Measurements from ENCODE around the gene SCN1B. TPM values are rescaled to one million over a fixed set of nuclear protein-coding genes. Genes with fewer than 3 reads are reported as not detected.
"Not testable (repeated sequence)": the region's sequence is repeated elsewhere in the genome, so short reads cannot be mapped to it uniquely, and the experiment has no call there.

Gene SCN1B
- total and polyA plus RNA-seq, 3 donors from 2014 or later, result 3.5 to 7.5 (median 6.6) TPM

DNA sequence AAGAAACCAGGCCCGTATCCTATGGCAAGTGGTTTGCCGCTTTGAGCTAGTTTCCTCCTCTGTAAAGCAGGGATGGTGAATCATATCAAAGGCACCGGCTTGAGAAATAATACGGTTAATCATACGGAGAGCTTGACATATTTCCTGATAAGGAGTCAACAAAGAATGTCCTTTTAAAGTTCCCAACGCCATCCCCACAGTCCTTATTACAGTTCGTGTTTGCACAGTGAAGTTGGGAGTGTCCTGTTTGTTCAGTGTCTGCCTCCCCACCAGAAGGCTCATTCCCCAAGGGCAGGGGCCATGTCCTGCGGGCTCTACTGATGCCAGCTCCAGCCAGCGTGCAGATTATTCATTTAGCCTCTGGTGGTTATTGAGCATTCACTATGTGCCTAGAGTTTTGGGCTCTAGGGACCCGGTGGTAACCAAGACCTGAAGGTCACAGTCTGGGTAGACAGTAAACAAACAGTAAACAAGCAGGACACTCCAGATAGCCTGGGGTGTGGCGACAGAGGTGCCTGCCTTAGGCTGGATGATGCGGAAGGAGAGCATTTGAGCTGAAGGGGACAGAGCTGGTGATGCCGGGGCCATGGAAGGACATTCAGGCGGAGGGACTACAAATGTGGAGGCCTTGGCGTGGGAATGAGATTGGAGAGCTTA is 23.8 kb upstream of the SCN1B start:
- no peak overlapping the region for H3K4me3 ChIP-seq
- no peaks in the 10 kb centered on the region for H3K9me3 ChIP-seq
- no peaks in the 10 kb centered on the region for H3K36me3 ChIP-seq (ENCODE audit: low read depth, missing control alignments)
- peak overlapping the region in 1 of 2 donors; percentile 10 for H3K27ac ChIP-seq
- WGBS, 2 donors, result 62 to 63% methylated on average over 15 of the region's 15 CpGs
- intact Hi-C loops (cut with DNase I; ENCODE audit: low total_unique reads), result no loop called here
- no peak for DNase-seq
- peaks cover 23% of the 10 kb centered on the region for H3K4me1 ChIP-seq
- no peaks in the 10 kb centered on the region for H3K27me3 ChIP-seq
- no peak for TF ChIP-seq POLR2A (IDR thresholded peaks at IDR 0.05)
- TF ChIP-seq, protein P1, sequence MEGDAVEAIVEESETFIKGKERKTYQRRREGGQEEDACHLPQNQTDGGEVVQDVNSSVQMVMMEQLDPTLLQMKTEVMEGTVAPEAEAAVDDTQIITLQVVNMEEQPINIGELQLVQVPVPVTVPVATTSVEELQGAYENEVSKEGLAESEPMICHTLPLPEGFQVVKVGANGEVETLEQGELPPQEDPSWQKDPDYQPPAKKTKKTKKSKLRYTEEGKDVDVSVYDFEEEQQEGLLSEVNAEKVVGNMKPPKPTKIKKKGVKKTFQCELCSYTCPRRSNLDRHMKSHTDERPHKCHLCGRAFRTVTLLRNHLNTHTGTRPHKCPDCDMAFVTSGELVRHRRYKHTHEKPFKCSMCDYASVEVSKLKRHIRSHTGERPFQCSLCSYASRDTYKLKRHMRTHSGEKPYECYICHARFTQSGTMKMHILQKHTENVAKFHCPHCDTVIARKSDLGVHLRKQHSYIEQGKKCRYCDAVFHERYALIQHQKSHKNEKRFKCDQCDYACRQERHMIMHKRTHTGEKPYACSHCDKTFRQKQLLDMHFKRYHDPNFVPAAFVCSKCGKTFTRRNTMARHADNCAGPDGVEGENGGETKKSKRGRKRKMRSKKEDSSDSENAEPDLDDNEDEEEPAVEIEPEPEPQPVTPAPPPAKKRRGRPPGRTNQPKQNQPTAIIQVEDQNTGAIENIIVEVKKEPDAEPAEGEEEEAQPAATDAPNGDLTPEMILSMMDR (IDR thresholded peaks at IDR 0.05), result no peak

DNA sequence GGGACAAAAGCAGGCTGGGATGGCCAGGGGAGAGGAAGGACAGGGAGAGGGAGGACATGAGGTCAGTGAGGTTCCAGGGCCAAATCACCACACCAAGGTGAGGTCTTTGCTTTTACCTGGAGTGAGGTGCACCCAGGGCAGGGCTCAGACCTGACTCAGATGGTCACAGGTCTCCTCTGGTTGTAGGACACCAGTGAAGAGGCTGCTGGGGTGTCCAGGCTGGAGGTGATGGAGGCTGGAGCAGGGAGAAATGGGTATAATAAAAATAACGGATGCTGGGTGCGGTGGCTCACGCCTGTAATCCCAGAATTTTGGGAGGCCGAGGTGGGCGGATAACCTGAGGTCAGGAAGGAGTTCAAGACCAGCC is 23.3 kb upstream of the SCN1B start:
- no peaks in the 10 kb centered on the region for H3K36me3 ChIP-seq (ENCODE audit: low read depth, missing control alignments)
- intact Hi-C loops (cut with DNase I; ENCODE audit: low total_unique reads), result no loop called here
- no peak overlapping the region for H3K4me3 ChIP-seq
- H3K27me3 ChIP-seq, result no peaks in the 10 kb centered on the region
- WGBS, 2 donors, result 94 to 96% methylated on average over 5 of the region's 5 CpGs
- TF ChIP-seq POLR2A (IDR thresholded peaks at IDR 0.05), result no peak
- no peak overlapping the region for H3K27ac ChIP-seq
- no peak for DNase-seq
- no peaks in the 10 kb centered on the region for H3K9me3 ChIP-seq
- peaks cover 18% of the 10 kb centered on the region for H3K4me1 ChIP-seq

DNA sequence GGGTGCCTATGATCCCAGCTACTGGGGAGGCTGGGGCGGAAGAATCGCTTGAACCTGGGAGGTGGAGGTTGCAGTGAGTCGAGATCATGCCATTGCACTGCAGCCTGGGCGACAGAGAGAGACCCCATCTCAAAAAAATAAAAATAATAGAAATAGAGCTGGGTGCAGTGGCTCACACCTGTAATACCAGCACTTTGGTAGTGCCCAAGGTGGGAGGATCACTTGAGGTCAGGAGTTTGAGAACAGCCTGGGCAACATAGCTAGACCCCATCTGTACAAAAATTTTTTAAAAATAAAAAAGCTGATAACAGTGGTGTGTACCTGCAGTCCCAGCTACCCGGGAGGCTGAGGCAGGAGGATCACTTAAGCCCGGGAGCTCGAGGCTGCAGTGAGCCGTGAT is 22.8 kb upstream of the SCN1B start:
- intact Hi-C loops (cut with DNase I; ENCODE audit: low total_unique reads); H3K9me3 ChIP-seq; H3K27ac ChIP-seq; DNase-seq; H3K27me3 ChIP-seq; H3K4me3 ChIP-seq; H3K36me3 ChIP-seq (ENCODE audit: low read depth, missing control alignments): not testable (repeated sequence)
- peaks cover 18% of the 10 kb centered on the region for H3K4me1 ChIP-seq
- 89 to 97% methylated on average over 8 of the region's 8 CpGs for WGBS, 2 donors

DNA sequence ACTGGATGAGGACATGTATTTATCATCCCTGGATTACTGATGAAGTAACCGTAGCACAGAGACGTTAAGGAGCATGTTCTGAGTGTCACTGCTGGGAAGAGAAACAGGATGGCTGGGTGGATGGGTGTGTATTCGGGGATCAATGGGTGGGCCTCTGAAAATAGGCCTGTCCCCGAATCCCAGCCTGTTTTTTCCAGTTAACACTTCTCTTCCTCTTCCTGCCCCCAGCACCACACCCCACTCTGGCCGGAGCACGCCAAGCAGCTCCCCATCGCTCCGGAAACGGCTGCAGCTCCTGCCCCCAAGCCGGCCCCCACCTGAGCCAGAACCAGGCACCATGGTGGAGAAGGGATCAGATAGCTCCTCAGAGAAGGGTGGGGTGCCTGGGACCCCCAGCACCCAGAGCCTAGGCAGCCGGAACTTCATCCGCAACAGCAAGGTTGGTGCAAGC is 21.4 kb upstream of the SCN1B start:
- DNase-seq, result no peak
- TF ChIP-seq POLR2A (IDR thresholded peaks at IDR 0.05), result no peak
- TF ChIP-seq, protein P1 (IDR thresholded peaks at IDR 0.05), result no peak
- intact Hi-C loops (cut with DNase I; ENCODE audit: low total_unique reads), result no loop called here

DNA sequence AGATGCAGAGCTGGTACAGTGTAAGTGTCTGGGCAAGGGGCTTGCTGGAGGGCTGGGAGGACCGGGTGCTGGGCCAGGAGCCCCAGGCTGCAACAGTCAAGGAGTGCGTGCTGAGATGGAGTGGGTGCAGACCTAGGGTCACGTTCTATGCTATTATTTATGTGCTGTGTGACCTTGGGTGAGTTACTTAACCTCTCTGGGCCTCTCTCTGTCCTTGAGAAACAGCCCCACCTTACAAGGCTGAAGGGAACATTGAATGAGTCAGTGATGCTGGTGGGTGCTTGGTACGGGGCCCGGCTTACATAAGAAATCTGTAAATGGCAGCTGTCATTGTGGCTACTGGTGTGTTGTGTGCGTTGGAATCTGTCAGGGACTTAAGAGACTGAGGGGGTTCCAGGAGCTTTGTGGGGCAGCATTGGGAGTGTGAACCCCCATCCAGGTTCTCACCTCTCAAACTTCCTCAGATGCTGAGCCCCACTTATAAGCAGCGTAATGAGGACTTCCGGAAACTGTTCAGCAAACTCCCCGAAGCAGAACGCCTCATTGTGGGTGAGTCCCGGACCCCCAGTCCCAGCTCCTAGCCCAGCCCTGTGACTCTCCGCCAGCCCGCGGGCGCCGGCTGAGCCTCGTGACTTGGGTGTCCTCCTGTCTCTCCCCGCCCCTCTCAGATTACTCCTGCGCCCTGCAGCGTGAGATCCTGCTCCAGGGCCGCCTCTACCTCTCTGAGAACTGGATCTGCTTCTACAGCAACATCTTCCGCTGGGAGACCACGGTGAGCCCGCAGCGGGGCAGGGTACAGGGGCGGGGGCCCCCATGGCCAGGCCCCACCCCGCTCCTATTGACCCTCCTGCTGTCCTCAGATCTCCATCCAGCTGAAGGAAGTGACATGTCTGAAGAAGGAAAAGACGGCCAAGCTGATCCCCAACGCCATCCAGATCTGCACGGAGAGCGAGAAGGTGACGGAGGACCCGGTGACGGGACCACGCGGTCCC is 20.6 kb upstream of the SCN1B start:
- no peak for TF ChIP-seq POLR2A (IDR thresholded peaks at IDR 0.05)
- TF ChIP-seq, protein P1 (IDR thresholded peaks at IDR 0.05), result no peak
- Histone ChIP-seq H3K4me1 (peaks cover 19% of the 10 kb centered on the region), H3K9me3 (no peaks in the 10 kb centered on the region), H3K36me3 (ENCODE audit: low read depth, missing control alignments) (no peaks in the 10 kb centered on the region), H3K27me3 (no peaks in the 10 kb centered on the region), H3K4me3 (no peak overlapping the region), H3K27ac (no peak overlapping the region)
- 87 to 89% methylated on average over 36 of the region's 36 CpGs for WGBS, 2 donors
- DNase-seq, result no peak
- intact Hi-C loops (cut with DNase I; ENCODE audit: low total_unique reads), result no loop called here

More for the DNA sequence above, 21.4 kb upstream of the SCN1B start:
- 87 to 95% methylated on average over 11 to 12 of the region's 12 CpGs for WGBS, 2 donors
- Histone ChIP-seq H3K27ac (no peak overlapping the region), H3K27me3 (no peaks in the 10 kb centered on the region), H3K36me3 (ENCODE audit: low read depth, missing control alignments) (no peaks in the 10 kb centered on the region), H3K4me1 (peaks cover 19% of the 10 kb centered on the region), H3K9me3 (no peaks in the 10 kb centered on the region), H3K4me3 (no peak overlapping the region)
